Vagina (tissue), 2 donors: ENCODE measurements around the gene SCN4A.

Source experiments
- POLR2A ChIP-seq, 2 donors: fragments of 450-650 bp; IDR thresholded peaks; one replicate each; pipeline ENCODE4 v1.6.1; 2017; ENCODE audit warnings: antibody characterized with exemption in 2 of 2, mild to moderate bottlenecking in 2 of 2, moderate library complexity in 2 of 2
- POLR2AphosphoS5 ChIP-seq, 2 donors: sonication (generic); formaldehyde crosslinking; IDR thresholded peaks; one replicate each; pipeline ENCODE4 v1.9.0; 2017; ENCODE audit warnings: antibody characterized with exemption in 2 of 2, mild to moderate bottlenecking in 2 of 2, low read depth in 1 of 2; ENCODE audit not compliant: insufficient read depth in 1 of 2
- TF ChIP-seq, protein P1 (sequence below), 3 experiments: fragments of 450-650 bp in 2 of 3; fragments of 200-600 bp in 1 of 3; sonication (generic) in 1 of 3; IDR thresholded peaks; one replicate each; pipeline ENCODE4 v1.5.1; 2017 to 2019; ENCODE audit warnings: antibody characterized with exemption in 3 of 3, mild to moderate bottlenecking in 2 of 3, moderate library complexity in 2 of 3

DNA sequence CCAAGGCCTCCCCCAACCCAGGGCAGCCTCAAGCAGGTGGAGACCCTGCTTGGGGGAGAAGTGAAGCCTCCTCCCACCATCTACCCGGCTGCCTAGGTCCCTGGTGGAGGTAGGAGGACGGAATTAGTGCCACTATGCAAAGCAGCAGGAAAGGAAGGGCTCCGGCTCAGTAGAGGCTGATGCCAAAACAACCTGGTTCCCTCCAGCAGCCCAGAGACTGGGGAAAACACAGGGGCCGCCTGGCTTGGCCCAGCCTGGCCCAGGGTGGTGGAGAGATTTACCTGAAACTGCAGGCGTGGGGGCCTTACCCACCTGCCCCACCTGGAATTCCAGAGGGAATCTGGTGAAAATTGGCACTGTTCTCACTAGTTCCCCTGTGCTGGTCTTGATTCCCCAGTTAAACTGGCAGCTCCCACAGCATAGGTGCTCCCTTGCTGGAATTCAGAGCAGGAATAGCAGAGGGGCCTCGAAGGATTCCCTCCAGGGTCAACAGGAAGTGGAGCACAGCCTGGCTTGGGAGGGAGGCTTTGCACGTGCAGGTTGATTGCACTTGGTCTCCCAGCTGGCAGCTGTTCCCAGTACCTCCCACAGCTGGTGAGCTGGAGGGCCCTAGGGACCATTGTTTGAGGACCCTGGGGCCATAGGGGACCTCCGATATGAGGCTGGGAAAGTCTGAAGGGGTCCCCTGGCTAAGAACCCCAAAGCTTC lies 45.1 kb downstream of the SCN4A start:
- TF ChIP-seq, protein P1, sequence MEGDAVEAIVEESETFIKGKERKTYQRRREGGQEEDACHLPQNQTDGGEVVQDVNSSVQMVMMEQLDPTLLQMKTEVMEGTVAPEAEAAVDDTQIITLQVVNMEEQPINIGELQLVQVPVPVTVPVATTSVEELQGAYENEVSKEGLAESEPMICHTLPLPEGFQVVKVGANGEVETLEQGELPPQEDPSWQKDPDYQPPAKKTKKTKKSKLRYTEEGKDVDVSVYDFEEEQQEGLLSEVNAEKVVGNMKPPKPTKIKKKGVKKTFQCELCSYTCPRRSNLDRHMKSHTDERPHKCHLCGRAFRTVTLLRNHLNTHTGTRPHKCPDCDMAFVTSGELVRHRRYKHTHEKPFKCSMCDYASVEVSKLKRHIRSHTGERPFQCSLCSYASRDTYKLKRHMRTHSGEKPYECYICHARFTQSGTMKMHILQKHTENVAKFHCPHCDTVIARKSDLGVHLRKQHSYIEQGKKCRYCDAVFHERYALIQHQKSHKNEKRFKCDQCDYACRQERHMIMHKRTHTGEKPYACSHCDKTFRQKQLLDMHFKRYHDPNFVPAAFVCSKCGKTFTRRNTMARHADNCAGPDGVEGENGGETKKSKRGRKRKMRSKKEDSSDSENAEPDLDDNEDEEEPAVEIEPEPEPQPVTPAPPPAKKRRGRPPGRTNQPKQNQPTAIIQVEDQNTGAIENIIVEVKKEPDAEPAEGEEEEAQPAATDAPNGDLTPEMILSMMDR (IDR thresholded peaks at IDR 0.05): no peak
- TF ChIP-seq POLR2A (IDR thresholded peaks at IDR 0.05): no peak
- TF ChIP-seq POLR2AphosphoS5 (IDR thresholded peaks at IDR 0.05; ENCODE audit: insufficient read depth in 1 of 2, low read depth in 1 of 2): no peak
